Peyer's patch (tissue), 4 donors: Measurements from ENCODE around the gene HECTD4. TPM values are rescaled to one million over a fixed set of nuclear protein-coding genes. Genes with fewer than 3 reads are reported as not detected.

Source experiments
- DNase-seq, 3 donors: peaks; one replicate each; pipeline ENCODE4 v3.0.0-alpha.2; 2017 to 2019
- H3K27ac ChIP-seq, 4 donors: fragments of 200-600 bp; sonication (generic); one replicate each; pipeline ENCODE4 v1.5.1; 2016 to 2019
- H3K27me3 ChIP-seq, 2 donors: fragments of 200-600 bp; sonication (generic); one replicate each; pipeline ENCODE4 v1.5.1; 2019
- H3K36me3 ChIP-seq, 3 donors: fragments of 200-600 bp; sonication (generic); one replicate each; pipeline ENCODE4 v1.5.1; 2016 to 2019
- H3K4me1 ChIP-seq, 4 donors: fragments of 200-600 bp; sonication (generic); one replicate each; pipeline ENCODE4 v1.5.1; 2016 to 2019
- H3K4me3 ChIP-seq, 4 donors: fragments of 200-600 bp; sonication (generic); 1 replicate in 3 of 4; 2 replicates in 1 of 4; pipeline ENCODE4 v1.5.1; 2016 to 2019; ENCODE audit warnings: mild to moderate bottlenecking in 1 of 4
- H3K9me3 ChIP-seq, 4 donors: fragments of 200-600 bp; sonication (generic); one replicate each; pipeline ENCODE4 v1.5.1; 2016 to 2019; ENCODE audit warnings: mild to moderate bottlenecking in 1 of 4
- POLR2A ChIP-seq, 2 donors: fragments of 450-650 bp; IDR thresholded peaks; one replicate each; pipeline ENCODE4 v1.5.1; 2017; ENCODE audit warnings: antibody characterized with exemption in 2 of 2, mild to moderate bottlenecking in 2 of 2, moderate library complexity in 2 of 2
- total RNA-seq, 4 donors: library from RNA; depleted of rRNA; stranded (reverse); fragments of >200 nt; gene quantifications; one replicate each; pipeline ENCODE4 v1.1.0, GENCODE V29; 2016
- TF ChIP-seq, protein P1 (sequence below), 6 experiments: fragments of 450-650 bp in 4 of 6; fragments of 200-600 bp in 2 of 6; sonication (generic) in 1 of 6; IDR thresholded peaks; one replicate each; pipeline ENCODE4 v1.5.1; 2017 to 2019; ENCODE audit warnings: antibody characterized with exemption in 6 of 6, mild to moderate bottlenecking in 3 of 6, moderate library complexity in 1 of 6

The HECTD4 gene
- total RNA-seq, 4 donors from 2014 or later = 49.9 to 118 (median 87.3) TPM

DNA sequence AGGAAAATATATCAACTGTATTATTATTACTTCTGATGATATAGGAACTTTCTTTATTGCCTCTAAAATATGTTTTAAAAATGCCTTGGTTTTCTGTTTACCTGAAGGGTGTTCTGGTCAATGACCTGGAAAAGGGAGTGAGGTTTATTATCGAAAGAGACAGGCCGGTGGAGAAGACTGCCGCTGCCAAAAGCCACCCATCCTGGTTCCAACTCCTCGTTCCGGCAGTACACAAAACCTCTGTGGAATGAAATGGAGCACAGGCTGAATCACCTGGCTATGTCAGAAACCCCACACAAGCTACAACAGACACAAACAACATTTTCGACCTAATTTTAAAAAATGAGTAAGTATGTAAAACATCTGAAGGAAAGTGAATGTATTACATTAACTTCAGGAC, 73.6 kb downstream of the HECTD4 start:
- Histone ChIP-seq H3K9me3 (no peaks in the 10 kb centered on the region), H3K4me1 (no peaks in the 10 kb centered on the region), H3K36me3 (peaks cover 0 to 54% (median 0%) of the 10 kb centered on the region in 3 donors), H3K27ac (no peak overlapping the region), H3K4me3 (no peak overlapping the region), H3K27me3 (no peaks in the 10 kb centered on the region)
- TF ChIP-seq POLR2A (IDR thresholded peaks at IDR 0.05) = no peak
- TF ChIP-seq, protein P1, sequence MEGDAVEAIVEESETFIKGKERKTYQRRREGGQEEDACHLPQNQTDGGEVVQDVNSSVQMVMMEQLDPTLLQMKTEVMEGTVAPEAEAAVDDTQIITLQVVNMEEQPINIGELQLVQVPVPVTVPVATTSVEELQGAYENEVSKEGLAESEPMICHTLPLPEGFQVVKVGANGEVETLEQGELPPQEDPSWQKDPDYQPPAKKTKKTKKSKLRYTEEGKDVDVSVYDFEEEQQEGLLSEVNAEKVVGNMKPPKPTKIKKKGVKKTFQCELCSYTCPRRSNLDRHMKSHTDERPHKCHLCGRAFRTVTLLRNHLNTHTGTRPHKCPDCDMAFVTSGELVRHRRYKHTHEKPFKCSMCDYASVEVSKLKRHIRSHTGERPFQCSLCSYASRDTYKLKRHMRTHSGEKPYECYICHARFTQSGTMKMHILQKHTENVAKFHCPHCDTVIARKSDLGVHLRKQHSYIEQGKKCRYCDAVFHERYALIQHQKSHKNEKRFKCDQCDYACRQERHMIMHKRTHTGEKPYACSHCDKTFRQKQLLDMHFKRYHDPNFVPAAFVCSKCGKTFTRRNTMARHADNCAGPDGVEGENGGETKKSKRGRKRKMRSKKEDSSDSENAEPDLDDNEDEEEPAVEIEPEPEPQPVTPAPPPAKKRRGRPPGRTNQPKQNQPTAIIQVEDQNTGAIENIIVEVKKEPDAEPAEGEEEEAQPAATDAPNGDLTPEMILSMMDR (IDR thresholded peaks at IDR 0.05) = no peak
- no peak for DNase-seq

DNA sequence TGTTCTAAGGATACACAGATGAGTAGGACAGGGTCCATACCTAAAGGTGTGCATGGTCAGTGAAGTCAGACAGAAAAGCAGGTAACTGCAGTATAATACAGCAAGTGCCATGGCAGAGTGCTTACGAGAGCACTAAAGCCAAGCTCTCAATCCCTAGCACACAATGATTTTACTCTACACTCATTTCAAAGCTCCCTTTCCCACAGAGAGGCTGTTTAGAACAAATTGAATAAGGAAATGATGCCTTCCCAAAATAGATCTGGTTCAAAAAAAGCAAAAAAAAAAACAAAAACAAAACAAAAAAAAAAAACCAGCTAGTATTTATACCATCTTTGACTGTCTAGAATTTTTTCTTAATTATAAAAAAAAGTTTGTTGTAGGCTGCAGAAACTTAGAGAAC, 74.1 kb downstream of the HECTD4 start:
- no peak for DNase-seq
- TF ChIP-seq, protein P1 (IDR thresholded peaks at IDR 0.05) = no peak
- no peak for TF ChIP-seq POLR2A (IDR thresholded peaks at IDR 0.05)
- Histone ChIP-seq H3K27me3 (no peaks in the 10 kb centered on the region), H3K4me3 (no peak overlapping the region), H3K9me3 (no peaks in the 10 kb centered on the region), H3K36me3 (peaks cover 0 to 56% (median 0%) of the 10 kb centered on the region in 3 donors), H3K27ac (no peak overlapping the region), H3K4me1 (no peaks in the 10 kb centered on the region)

DNA sequence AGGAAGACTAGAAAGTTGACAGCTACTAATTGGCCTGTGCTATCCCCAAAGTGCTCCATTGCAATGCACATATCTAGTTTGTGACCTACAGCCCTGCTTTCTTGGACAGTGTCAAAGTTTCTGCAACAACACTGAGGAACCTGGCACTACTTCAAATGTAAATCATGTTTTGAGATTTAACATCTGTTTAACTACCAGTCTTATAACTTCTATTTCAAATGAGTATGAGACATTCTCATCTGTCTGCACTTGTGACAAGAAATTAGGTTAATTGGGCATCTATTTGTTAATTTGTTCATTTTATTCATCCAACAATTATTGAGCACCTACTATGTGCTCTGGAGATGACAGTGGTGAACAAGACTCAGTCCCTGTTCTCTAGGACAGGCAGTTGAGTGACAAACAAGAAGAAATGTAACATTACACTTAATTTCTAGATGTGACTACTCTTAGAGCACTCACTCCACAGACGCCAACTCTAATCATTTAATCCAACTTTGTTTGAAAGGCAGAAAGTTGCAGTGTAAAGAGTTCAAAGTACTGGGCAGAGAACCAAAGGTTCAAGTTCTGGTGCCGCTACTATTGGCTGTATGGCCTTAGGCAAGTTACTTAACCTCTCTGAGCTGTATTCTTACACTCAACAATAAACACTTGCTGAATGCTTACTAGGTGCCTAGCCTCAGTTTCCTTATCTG, 74.8 kb downstream of the HECTD4 start:
- no peaks in the 10 kb centered on the region for H3K27me3 ChIP-seq
- H3K9me3 ChIP-seq = no peaks in the 10 kb centered on the region
- H3K4me3 ChIP-seq = no peak overlapping the region
- H3K27ac ChIP-seq = no peak overlapping the region
- TF ChIP-seq, protein P1 (IDR thresholded peaks at IDR 0.05) = no peak
- no peak for TF ChIP-seq POLR2A (IDR thresholded peaks at IDR 0.05)
- peaks cover 0 to 53% (median 0%) of the 10 kb centered on the region in 3 donors for H3K36me3 ChIP-seq
- DNase-seq = no peak
- H3K4me1 ChIP-seq = no peaks in the 10 kb centered on the region

DNA sequence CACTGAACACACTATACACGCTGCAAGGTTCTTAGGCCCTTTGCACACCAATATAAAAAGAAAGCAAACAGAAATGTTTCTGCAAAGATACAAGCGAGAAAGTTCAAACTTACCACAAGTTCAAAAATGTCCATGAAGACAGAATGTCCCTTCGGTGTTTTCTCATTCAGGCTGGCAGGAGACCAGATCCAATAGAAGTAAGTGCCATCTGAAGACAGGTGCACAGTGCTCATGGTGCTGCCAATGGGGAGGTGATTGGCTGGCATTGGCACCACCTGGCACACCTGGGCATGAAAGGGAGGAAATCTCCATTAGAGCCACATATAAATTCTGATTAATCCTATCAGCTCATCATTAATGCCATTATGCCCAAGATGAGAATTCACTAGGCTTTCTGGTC, 76.3 kb downstream of the HECTD4 start:
- H3K27me3 ChIP-seq = no peaks in the 10 kb centered on the region
- no peaks in the 10 kb centered on the region for H3K4me1 ChIP-seq
- DNase-seq = no peak
- no peak overlapping the region for H3K27ac ChIP-seq
- peaks cover 0 to 46% (median 0%) of the 10 kb centered on the region in 3 donors for H3K36me3 ChIP-seq
- no peak for TF ChIP-seq POLR2A (IDR thresholded peaks at IDR 0.05)
- TF ChIP-seq, protein P1 (IDR thresholded peaks at IDR 0.05) = no peak
- H3K9me3 ChIP-seq = no peaks in the 10 kb centered on the region
- no peak overlapping the region for H3K4me3 ChIP-seq

DNA sequence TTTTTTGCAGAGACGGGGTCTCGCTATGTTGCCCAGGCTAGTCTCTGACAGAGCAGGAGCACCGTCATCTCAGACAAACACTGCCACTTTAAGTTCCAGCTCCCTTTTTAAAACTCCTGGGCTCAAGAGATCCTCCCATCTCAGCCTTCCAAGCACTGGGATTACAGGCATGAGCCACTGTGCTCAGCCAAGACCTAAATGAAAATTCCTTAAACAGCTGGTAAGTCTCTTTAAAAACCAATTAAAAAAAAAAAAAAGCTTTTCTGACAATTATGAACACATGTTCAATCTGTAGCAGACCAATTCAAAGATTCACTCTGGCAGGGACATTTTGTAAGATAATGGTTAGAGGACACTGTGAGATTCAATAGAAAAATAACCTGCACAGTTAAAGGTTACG, 77.8 kb downstream of the HECTD4 start:
- Histone ChIP-seq H3K4me1 (no peaks in the 10 kb centered on the region), H3K9me3 (no peaks in the 10 kb centered on the region), H3K36me3 (peaks cover 0 to 44% (median 0%) of the 10 kb centered on the region in 3 donors), H3K27ac (no peak overlapping the region), H3K4me3 (no peak overlapping the region), H3K27me3 (no peaks in the 10 kb centered on the region)
- TF ChIP-seq, protein P1 (IDR thresholded peaks at IDR 0.05) = no peak
- TF ChIP-seq POLR2A (IDR thresholded peaks at IDR 0.05) = no peak
- no peak for DNase-seq
